Measurements from ENCODE around the gene ALDH18A1. TPM values are rescaled to one million over a fixed set of nuclear protein-coding genes. Genes with fewer than 3 reads are reported as not detected.

Gene ALDH18A1
- total RNA-seq, 1 donor from 2014 or later = 97.3 TPM

GRCh38 chr10:95651346-95652060 is 5.0 kb downstream of the ALDH18A1 start:
- Mint-ChIP-seq H3K27me3 (ENCODE audit: unreplicated experiment) (no peaks in the 10 kb centered on the region), H3K4me3 (ENCODE audit: unreplicated experiment) (no peak overlapping the region), H3K36me3 (ENCODE audit: unreplicated experiment) (peaks cover 52% of the 10 kb centered on the region), H3K27ac (ENCODE audit: unreplicated experiment) (no peak overlapping the region), H3K9me3 (ENCODE audit: unreplicated experiment) (peaks cover 11% of the 10 kb centered on the region), H3K4me1 (ENCODE audit: unreplicated experiment) (peaks cover 15% of the 10 kb centered on the region)
- TF ChIP-seq CTCF (IDR thresholded peaks at IDR 0.05) = no peak
- no peak for DNase-seq (ENCODE audit: extremely low spot score, unreplicated experiment)

GRCh38 chr10:95650232-95650631 is 6.3 kb downstream of the ALDH18A1 start:
- peaks cover 10% of the 10 kb centered on the region for H3K4me1 Mint-ChIP-seq (ENCODE audit: unreplicated experiment)
- H3K4me3 Mint-ChIP-seq (ENCODE audit: unreplicated experiment) = no peak overlapping the region
- no peak for TF ChIP-seq CTCF (IDR thresholded peaks at IDR 0.05)
- DNase-seq (ENCODE audit: extremely low spot score, unreplicated experiment) = no peak
- H3K9me3 Mint-ChIP-seq (ENCODE audit: unreplicated experiment) = peaks cover 11% of the 10 kb centered on the region
- H3K27me3 Mint-ChIP-seq (ENCODE audit: unreplicated experiment) = no peaks in the 10 kb centered on the region
- H3K36me3 Mint-ChIP-seq (ENCODE audit: unreplicated experiment) = peaks cover 57% of the 10 kb centered on the region
- no peak overlapping the region for H3K27ac Mint-ChIP-seq (ENCODE audit: unreplicated experiment)

- H3K36me3 Mint-ChIP-seq (ENCODE audit: unreplicated experiment) = peaks cover 58% of the 10 kb centered on the region
- no peak for DNase-seq (ENCODE audit: extremely low spot score, unreplicated experiment)
- no peak for TF ChIP-seq CTCF (IDR thresholded peaks at IDR 0.05)
Measured at GRCh38 chr10:95648138-95648537, 8.4 kb downstream of the ALDH18A1 start.

GRCh38 chr10:95646160-95646559 is 10.4 kb downstream of the ALDH18A1 start:
- no peak overlapping the region for H3K27ac Mint-ChIP-seq (ENCODE audit: unreplicated experiment)

More at GRCh38 chr10:95648138-95648537, 8.4 kb downstream of the ALDH18A1 start:
- Mint-ChIP-seq H3K27me3 (ENCODE audit: unreplicated experiment) (no peaks in the 10 kb centered on the region), H3K4me1 (ENCODE audit: unreplicated experiment) (peaks cover 3% of the 10 kb centered on the region), H3K9me3 (ENCODE audit: unreplicated experiment) (peaks cover 11% of the 10 kb centered on the region), H3K4me3 (ENCODE audit: unreplicated experiment) (no peak overlapping the region), H3K27ac (ENCODE audit: unreplicated experiment) (no peak overlapping the region)

More at GRCh38 chr10:95646160-95646559, 10.4 kb downstream of the ALDH18A1 start:
- peaks cover 48% of the 10 kb centered on the region for H3K36me3 Mint-ChIP-seq (ENCODE audit: unreplicated experiment)
- no peaks in the 10 kb centered on the region for H3K27me3 Mint-ChIP-seq (ENCODE audit: unreplicated experiment)
- H3K9me3 Mint-ChIP-seq (ENCODE audit: unreplicated experiment) = peaks cover 2% of the 10 kb centered on the region
- DNase-seq (ENCODE audit: extremely low spot score, unreplicated experiment) = no peak
- no peak overlapping the region for H3K4me3 Mint-ChIP-seq (ENCODE audit: unreplicated experiment)
- TF ChIP-seq CTCF (IDR thresholded peaks at IDR 0.05) = no peak
- peaks cover 3% of the 10 kb centered on the region for H3K4me1 Mint-ChIP-seq (ENCODE audit: unreplicated experiment)

Measured in osteocyte (in vitro differentiated cells).